Measurements from ENCODE around the gene IRF5.

DNA sequence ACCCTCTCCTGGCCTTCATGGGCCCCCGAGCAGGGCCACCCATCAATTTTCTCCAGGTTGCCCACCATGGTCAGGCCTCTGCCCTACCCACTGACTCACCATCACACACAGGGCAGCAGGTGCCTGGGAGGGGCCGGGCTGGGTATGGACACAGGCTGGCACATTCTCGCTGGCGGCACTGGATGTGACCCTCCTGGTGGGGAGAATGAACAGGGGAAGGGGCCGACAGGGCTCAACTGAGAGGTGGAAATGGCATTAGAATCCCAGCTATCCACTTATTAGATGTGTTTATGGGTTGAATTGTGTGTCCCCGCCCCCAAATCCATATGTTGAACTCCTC lies 43.7 kb upstream of the IRF5 start:
- TF ChIP-seq, protein P1, sequence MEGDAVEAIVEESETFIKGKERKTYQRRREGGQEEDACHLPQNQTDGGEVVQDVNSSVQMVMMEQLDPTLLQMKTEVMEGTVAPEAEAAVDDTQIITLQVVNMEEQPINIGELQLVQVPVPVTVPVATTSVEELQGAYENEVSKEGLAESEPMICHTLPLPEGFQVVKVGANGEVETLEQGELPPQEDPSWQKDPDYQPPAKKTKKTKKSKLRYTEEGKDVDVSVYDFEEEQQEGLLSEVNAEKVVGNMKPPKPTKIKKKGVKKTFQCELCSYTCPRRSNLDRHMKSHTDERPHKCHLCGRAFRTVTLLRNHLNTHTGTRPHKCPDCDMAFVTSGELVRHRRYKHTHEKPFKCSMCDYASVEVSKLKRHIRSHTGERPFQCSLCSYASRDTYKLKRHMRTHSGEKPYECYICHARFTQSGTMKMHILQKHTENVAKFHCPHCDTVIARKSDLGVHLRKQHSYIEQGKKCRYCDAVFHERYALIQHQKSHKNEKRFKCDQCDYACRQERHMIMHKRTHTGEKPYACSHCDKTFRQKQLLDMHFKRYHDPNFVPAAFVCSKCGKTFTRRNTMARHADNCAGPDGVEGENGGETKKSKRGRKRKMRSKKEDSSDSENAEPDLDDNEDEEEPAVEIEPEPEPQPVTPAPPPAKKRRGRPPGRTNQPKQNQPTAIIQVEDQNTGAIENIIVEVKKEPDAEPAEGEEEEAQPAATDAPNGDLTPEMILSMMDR (IDR thresholded peaks at IDR 0.05), result no peak
- no peak for TF ChIP-seq POLR2A (IDR thresholded peaks at IDR 0.05)
